Choroid plexus epithelial cell (primary cell): Measurements from ENCODE around the gene CABLES2.
"Not testable (repeated sequence)": the region's sequence is repeated elsewhere in the genome, so short reads cannot be mapped to it uniquely, and the experiment has no call there.

ENCODE experiments used
- DNase-seq: peaks from one replicate; pipeline ENCODE4 v3.0.0-alpha.2; 2010; ENCODE audit warnings: low read depth
- H3K4me3 ChIP-seq: 2 replicates; pipeline ENCODE4 v1.5.1; 2011; ENCODE audit warnings: low read depth, mild to moderate bottlenecking, control low read depth, low read length, moderate library complexity
- CTCF ChIP-seq: conservative IDR thresholded peaks from 2 replicates; pipeline ENCODE4 v1.5.1; 2011; ENCODE audit warnings: low read depth, mild to moderate bottlenecking, control low read depth, inconsistent platforms, low read length, moderate library complexity

The CABLES2 gene

GRCh38 chr20:62427172-62428001, 20.3 kb upstream of the CABLES2 start, which contains the start of gene RBBP8NL:
Gene RBBP8NL, minus strand, starts transcription at chr20:62427539. Its CDS starts 7,892 bp downstream, at chr20:62419647.
- no peak for DNase-seq
- TF ChIP-seq CTCF: no peak
- H3K4me3 ChIP-seq: no peak within 1 kb of the TSS

GRCh38 chr20:62426699-62427131, 19.6 kb upstream of the CABLES2 start:
- no peak for TF ChIP-seq CTCF

GRCh38 chr20:62426059-62426348, 18.9 kb upstream of the CABLES2 start:
- not testable (repeated sequence) for DNase-seq

More at GRCh38 chr20:62426699-62427131, 19.6 kb upstream of the CABLES2 start:
- DNase-seq: no peak
- no peak overlapping the region for H3K4me3 ChIP-seq

GRCh38 chr20:62425281-62426058, 18.4 kb upstream of the CABLES2 start:
- H3K4me3 ChIP-seq: no peak overlapping the region
- TF ChIP-seq CTCF: no peak
- no peak for DNase-seq

More at GRCh38 chr20:62426059-62426348, 18.9 kb upstream of the CABLES2 start:
- not testable (repeated sequence) for H3K4me3 ChIP-seq

GRCh38 chr20:62424249-62425107, 17.4 kb upstream of the CABLES2 start:
- DNase-seq: no peak
- no peak overlapping the region for H3K4me3 ChIP-seq
- no peak for TF ChIP-seq CTCF

GRCh38 chr20:62423326-62423706, 16.2 kb upstream of the CABLES2 start:
- no peak for TF ChIP-seq CTCF
- no peak for DNase-seq
- no peak overlapping the region for H3K4me3 ChIP-seq
